Activated CD8-positive, alpha-beta memory T cell treated with anti-CD3 and anti-CD28 coated beads, Interleukin-2, amount 50 U/mL, for 24 hours (primary cell): ENCODE results near the gene ITGAE.

Experiments used
- DNase-seq: peaks from one replicate; pipeline ENCODE4 v3.0.0-alpha.2; 2020; ENCODE audit errors: extremely low read depth

Gene ITGAE

GRCh38 chr17:3695129-3695722 lies 105.8 kb downstream of the ITGAE start:
- no peak for DNase-seq

GRCh38 chr17:3693829-3694231 lies 107.2 kb downstream of the ITGAE start:
- DNase-seq, result peak; percentile 19

- DNase-seq, result no peak
Observed at GRCh38 chr17:3693141-3693540, 107.8 kb downstream of the ITGAE start.

GRCh38 chr17:3692346-3692745 lies 108.6 kb downstream of the ITGAE start:
- no peak for DNase-seq

- DNase-seq, result no peak
Observed at GRCh38 chr17:3691617-3692067, 109.3 kb downstream of the ITGAE start.

- DNase-seq, result no peak
Observed at GRCh38 chr17:3690094-3690715, 110.8 kb downstream of the ITGAE start.

- no peak for DNase-seq
Observed at GRCh38 chr17:3689262-3690093, 111.5 kb downstream of the ITGAE start.

- DNase-seq, result no peak
Observed at GRCh38 chr17:3688852-3689261, 112.1 kb downstream of the ITGAE start.

GRCh38 chr17:3688027-3688553 lies 112.9 kb downstream of the ITGAE start:
- no peak for DNase-seq

GRCh38 chr17:3685174-3685573 lies 115.8 kb downstream of the ITGAE start:
- no peak for DNase-seq

GRCh38 chr17:3683054-3683511 lies 117.9 kb downstream of the ITGAE start:
- DNase-seq, result peak; percentile 12

- DNase-seq, result no peak
Observed at GRCh38 chr17:3682033-3682432, 119.0 kb downstream of the ITGAE start.

- DNase-seq, result no peak
Observed at GRCh38 chr17:3681565-3681964, 119.4 kb downstream of the ITGAE start.

GRCh38 chr17:3681057-3681456 lies 119.9 kb downstream of the ITGAE start:
- no peak for DNase-seq

GRCh38 chr17:3679531-3680126 lies 121.4 kb downstream of the ITGAE start:
- no peak for DNase-seq

GRCh38 chr17:3678821-3679530 lies 122.0 kb downstream of the ITGAE start:
- no peak for DNase-seq

GRCh38 chr17:3678095-3678820 lies 122.7 kb downstream of the ITGAE start:
- no peak for DNase-seq

GRCh38 chr17:3675886-3676285 lies 125.1 kb downstream of the ITGAE start:
- DNase-seq, result no peak

GRCh38 chr17:3672571-3672970 lies 128.4 kb downstream of the ITGAE start:
- DNase-seq, result no peak

- DNase-seq, result no peak
Observed at GRCh38 chr17:3669548-3669947, 131.4 kb downstream of the ITGAE start.

GRCh38 chr17:3669085-3669347 lies 132.0 kb downstream of the ITGAE start:
- no peak for DNase-seq
